HEK293 (cell line): Measurements from ENCODE around the gene NR1H2.

Experiments
- CTCF ChIP-seq: fragments of 450-650 bp; formaldehyde crosslinking; IDR thresholded peaks from 2 replicates; pipeline ENCODE4 v1.5.1; 2016; ENCODE audit warnings: missing biosample characterization, missing genetic modification characterization
- PRDM4 ChIP-seq: fragments of 450-650 bp; formaldehyde crosslinking; IDR thresholded peaks from 2 replicates; pipeline ENCODE4 v1.5.1; 2017; ENCODE audit warnings: missing biosample characterization, missing genetic modification characterization
- SCRT2 ChIP-seq: fragments of 450-650 bp; formaldehyde crosslinking; IDR thresholded peaks from 2 replicates; pipeline ENCODE4 v1.5.1; 2016; ENCODE audit warnings: missing biosample characterization, missing genetic modification characterization
- ZNF133 ChIP-seq: fragments of 450-650 bp; formaldehyde crosslinking; IDR thresholded peaks from 2 replicates; pipeline ENCODE4 v1.5.1; 2016; ENCODE audit warnings: missing biosample characterization, missing genetic modification characterization
- ZNF792 ChIP-seq: fragments of 450-650 bp; formaldehyde crosslinking; IDR thresholded peaks from 2 replicates; pipeline ENCODE4 v1.5.1; 2016; ENCODE audit warnings: missing biosample characterization, missing genetic modification characterization
- ZSCAN18 ChIP-seq: fragments of 450-650 bp; formaldehyde crosslinking; IDR thresholded peaks from 2 replicates; pipeline ENCODE4 v1.5.1; 2016; ENCODE audit warnings: missing biosample characterization, missing genetic modification characterization

- no peak for TF ChIP-seq PRDM4 (tag by site-specific recombination)
- no peak for TF ChIP-seq CTCF
- TF ChIP-seq ZSCAN18, result no peak
- TF ChIP-seq SCRT2, result no peak
- TF ChIP-seq ZNF792 (tag by site-specific recombination), result no peak
- no peak for TF ChIP-seq ZNF133
Observed at GRCh38 chr19:50328873-50329145, 47.4 kb upstream of the NR1H2 start.
